A172 (cell line): ENCODE measurements around the gene APOL1. TPM values are rescaled to one million over a fixed set of nuclear protein-coding genes. Genes with fewer than 3 reads are reported as not detected.
"Not testable (repeated sequence)": the region's sequence is repeated elsewhere in the genome, so short reads cannot be mapped to it uniquely, and the experiment has no call there.

Source experiments
- DNase-seq: peaks from one replicate; pipeline ENCODE4 v3.0.0-alpha.2; 2015; ENCODE audit warnings: low spot score
- total RNA-seq: library from RNA; depleted of rRNA; stranded (reverse); fragments of >200 nt; shearing (Covaris generic); gene quantifications from 2 replicates; pipeline ENCODE4 v1.2.3, GENCODE V29; 2014

Gene APOL1
- total RNA-seq, 1 experiment from 2014 or later, result 10.7 TPM

- DNase-seq, result no peak
These were observed 27.5 kb upstream of the APOL1 start for GRCh38 chr22:36225333-36225922.

GRCh38 chr22:36226189-36226588, 26.7 kb upstream of the APOL1 start:
- DNase-seq, result no peak

GRCh38 chr22:36227396-36227795, 25.5 kb upstream of the APOL1 start:
- DNase-seq, result no peak

- DNase-seq, result no peak
These were observed 25.1 kb upstream of the APOL1 start for GRCh38 chr22:36227806-36228205.

- DNase-seq, result not testable (repeated sequence)
These were observed 24.6 kb upstream of the APOL1 start for GRCh38 chr22:36228369-36228768.

GRCh38 chr22:36228944-36229343, 24.0 kb upstream of the APOL1 start:
- no peak for DNase-seq

- DNase-seq, result not testable (repeated sequence)
These were observed 23.3 kb upstream of the APOL1 start for GRCh38 chr22:36229649-36230048.

- not testable (repeated sequence) for DNase-seq
These were observed 21.9 kb upstream of the APOL1 start for GRCh38 chr22:36231051-36231450.

GRCh38 chr22:36232715-36233401, 20.1 kb upstream of the APOL1 start:
- DNase-seq, result no peak

- no peak for DNase-seq
These were observed 19.1 kb upstream of the APOL1 start for GRCh38 chr22:36233796-36234195.

- DNase-seq, result no peak
These were observed 18.7 kb upstream of the APOL1 start for GRCh38 chr22:36234213-36234612.

GRCh38 chr22:36234919-36235318, 18.0 kb upstream of the APOL1 start:
- DNase-seq, result no peak

GRCh38 chr22:36235585-36235984, 17.3 kb upstream of the APOL1 start:
- DNase-seq, result no peak

- DNase-seq, result no peak
These were observed 16.3 kb upstream of the APOL1 start for GRCh38 chr22:36236388-36237319.

GRCh38 chr22:36237462-36238372, 15.2 kb upstream of the APOL1 start:
- no peak for DNase-seq

GRCh38 chr22:36238373-36239149, 14.4 kb upstream of the APOL1 start:
- no peak for DNase-seq

- DNase-seq, result no peak
These were observed 13.9 kb upstream of the APOL1 start for GRCh38 chr22:36239150-36239400.

- DNase-seq, result peak; percentile 81
These were observed 13.3 kb upstream of the APOL1 start, which contains the start of gene APOL2 for GRCh38 chr22:36239401-36240171. Gene APOL2, minus strand, starts transcription at chr22:36239527. Its CDS starts 6,365 bp downstream, at chr22:36233162.

GRCh38 chr22:36243986-36244385, 8.9 kb upstream of the APOL1 start:
- no peak for DNase-seq
